ENCODE results near the gene USB1.

USB1 gene

DNA sequence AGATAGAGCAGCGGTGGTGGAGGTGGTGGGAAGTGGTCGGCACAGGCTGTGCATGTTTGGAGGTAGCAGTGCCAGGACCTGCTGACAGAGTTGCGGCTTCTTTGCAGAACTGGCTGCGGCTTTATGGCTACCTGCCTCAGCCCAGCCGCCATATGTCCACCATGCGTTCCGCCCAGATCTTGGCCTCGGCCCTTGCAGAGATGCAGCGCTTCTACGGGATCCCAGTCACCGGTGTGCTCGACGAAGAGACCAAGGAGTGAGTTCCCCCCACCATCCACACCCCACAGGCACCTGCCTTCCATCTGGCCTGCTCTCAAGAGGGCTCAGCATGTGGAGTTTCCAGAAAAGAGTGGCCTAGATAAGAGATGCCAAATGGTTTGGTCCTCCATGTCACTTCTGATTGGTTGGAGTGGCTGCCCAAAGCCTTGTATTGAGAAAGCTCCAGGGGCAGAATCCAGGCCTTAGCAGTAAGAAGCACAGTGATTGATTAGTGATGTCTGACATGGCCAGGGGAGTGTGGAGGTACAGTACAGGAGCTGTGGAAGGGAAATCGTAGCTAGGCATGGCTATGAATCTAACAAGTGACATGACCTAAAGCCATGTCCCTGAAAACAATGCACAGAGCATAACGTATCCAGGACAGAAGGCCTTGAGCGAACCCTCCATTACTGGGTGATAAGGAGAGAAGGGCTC is 36.3 kb downstream of the USB1 start:
- Histone ChIP-seq H3K27me3 (ENCODE audit: control insufficient read depth in 3 of 3, insufficient read depth in 3 of 3, low read depth in 1 of 3, low read length in 3 of 3) (no peaks in the 10 kb centered on the region), H3K23ac (ENCODE audit: low read depth, low read length, poor library complexity) (no peak overlapping the region), H3K9me3 (replicated peaks in 1 of 2; ENCODE audit: control insufficient read depth in 2 of 2, insufficient read depth in 1 of 2, low read depth in 1 of 2, low read length in 2 of 2) (no peaks in the 10 kb centered on the region), H3K27ac (replicated peaks; ENCODE audit: low read length) (no peak overlapping the region), H3K79me1 (ENCODE audit: low read depth, low read length) (peaks cover 11% of the 10 kb centered on the region), H2BK15ac (ENCODE audit: low read length) (no peak overlapping the region), H3K36me3 (replicated peaks in 1 of 2; ENCODE audit: control insufficient read depth in 2 of 2, insufficient read depth in 2 of 2, low read length in 2 of 2) (peaks cover 11 to 21% of the 10 kb centered on the region in 2 donors), H2BK120ac (ENCODE audit: low read depth, low read length) (no peak overlapping the region), H2BK12ac (ENCODE audit: low read length) (no peak overlapping the region), H3K9ac (ENCODE audit: low read depth, low read length, poor library complexity) (no peak overlapping the region), H3K4me3 (ENCODE audit: low read length in 2 of 2) (no peak overlapping the region), H4K91ac (ENCODE audit: low read depth, low read length, poor library complexity) (no peak overlapping the region), H2AFZ (ENCODE audit: low read length) (no peak overlapping the region), H2AK5ac (ENCODE audit: low read depth, low read length) (no peak overlapping the region), H3K14ac (ENCODE audit: low read length) (no peak overlapping the region), H3K4me1 (ENCODE audit: control insufficient read depth in 2 of 2, insufficient read depth in 1 of 2, low read depth in 1 of 2, low read length in 2 of 2) (peaks cover 1 to 2% of the 10 kb centered on the region in 2 donors), H2BK5ac (ENCODE audit: low read length) (no peak overlapping the region), H3K4ac (ENCODE audit: low read length) (no peak overlapping the region), H3K18ac (ENCODE audit: low read length) (no peak overlapping the region), H4K8ac (ENCODE audit: low read depth, low read length) (no peak overlapping the region), H3K4me2 (ENCODE audit: insufficient read depth, low read length, poor library complexity, severe bottlenecking) (no peak overlapping the region)
- no CpG with 5 or more reads among the region's 16 CpGs for WGBS, 2 donors (ENCODE audit: extremely low coverage in 2 of 2, insufficient read length in 2 of 2, insufficient replicate concordance in 1 of 2)
- no peak for DNase-seq (ENCODE audit: low spot score)

GRCh38 chr16:58038219-58038641 is 37.0 kb downstream of the USB1 start:
- WGBS, 2 donors (ENCODE audit: extremely low coverage in 2 of 2, insufficient read length in 2 of 2, insufficient replicate concordance in 1 of 2), result no CpG with 5 or more reads among the region's 20 CpGs
- Histone ChIP-seq H3K9me3 (replicated peaks in 1 of 2; ENCODE audit: control insufficient read depth in 2 of 2, insufficient read depth in 1 of 2, low read depth in 1 of 2, low read length in 2 of 2) (peaks cover 0 to 2% of the 10 kb centered on the region in 2 donors), H2BK12ac (ENCODE audit: low read length) (no peak overlapping the region), H2BK5ac (ENCODE audit: low read length) (peak overlapping the region; percentile 15), H3K27ac (replicated peaks; ENCODE audit: low read length) (no peak overlapping the region), H3K27me3 (ENCODE audit: control insufficient read depth in 3 of 3, insufficient read depth in 3 of 3, low read depth in 1 of 3, low read length in 3 of 3) (no peaks in the 10 kb centered on the region), H3K14ac (ENCODE audit: low read length) (peak overlapping the region; percentile 27), H4K91ac (ENCODE audit: low read depth, low read length, poor library complexity) (no peak overlapping the region), H3K4me2 (ENCODE audit: insufficient read depth, low read length, poor library complexity, severe bottlenecking) (no peak overlapping the region), H3K36me3 (replicated peaks in 1 of 2; ENCODE audit: control insufficient read depth in 2 of 2, insufficient read depth in 2 of 2, low read length in 2 of 2) (peaks cover 14 to 26% of the 10 kb centered on the region in 2 donors), H3K4ac (ENCODE audit: low read length) (no peak overlapping the region), H3K9ac (ENCODE audit: low read depth, low read length, poor library complexity) (no peak overlapping the region), H3K18ac (ENCODE audit: low read length) (peak overlapping the region; percentile 30), H2BK120ac (ENCODE audit: low read depth, low read length) (no peak overlapping the region), H3K23ac (ENCODE audit: low read depth, low read length, poor library complexity) (peak overlapping the region; percentile 46), H2AFZ (ENCODE audit: low read length) (no peak overlapping the region), H3K4me3 (ENCODE audit: low read length in 2 of 2) (no peak overlapping the region), H3K79me1 (ENCODE audit: low read depth, low read length) (peaks cover 8% of the 10 kb centered on the region), H3K4me1 (ENCODE audit: control insufficient read depth in 2 of 2, insufficient read depth in 1 of 2, low read depth in 1 of 2, low read length in 2 of 2) (no peaks in the 10 kb centered on the region), H2AK5ac (ENCODE audit: low read depth, low read length) (no peak overlapping the region), H4K8ac (ENCODE audit: low read depth, low read length) (peak overlapping the region; percentile 76), H2BK15ac (ENCODE audit: low read length) (no peak overlapping the region)
- no peak for DNase-seq (ENCODE audit: low spot score)

DNA sequence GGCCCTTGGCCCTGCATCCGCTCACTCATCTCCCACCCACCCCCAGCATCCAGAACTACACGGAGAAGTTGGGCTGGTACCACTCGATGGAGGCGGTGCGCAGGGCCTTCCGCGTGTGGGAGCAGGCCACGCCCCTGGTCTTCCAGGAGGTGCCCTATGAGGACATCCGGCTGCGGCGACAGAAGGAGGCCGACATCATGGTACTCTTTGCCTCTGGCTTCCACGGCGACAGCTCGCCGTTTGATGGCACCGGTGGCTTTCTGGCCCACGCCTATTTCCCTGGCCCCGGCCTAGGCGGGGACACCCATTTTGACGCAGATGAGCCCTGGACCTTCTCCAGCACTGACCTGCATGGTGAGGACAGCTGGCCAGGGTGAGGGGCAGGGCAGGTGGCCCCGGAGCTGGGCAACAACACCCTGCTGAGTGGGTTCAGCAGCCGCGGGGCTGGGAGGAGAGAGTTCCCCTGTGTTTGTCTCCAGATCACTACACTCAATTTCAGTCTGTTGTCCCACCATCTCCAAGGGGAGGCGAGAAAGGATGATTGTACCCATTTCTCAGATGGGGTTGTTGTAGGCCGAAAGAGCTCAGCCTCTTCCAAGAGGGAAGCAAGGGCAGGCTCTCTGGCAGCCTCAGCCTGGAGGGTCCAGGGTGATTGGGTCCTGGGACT is 38.8 kb downstream of the USB1 start:
- Histone ChIP-seq H2AFZ (ENCODE audit: low read length) (no peak overlapping the region), H3K4ac (ENCODE audit: low read length) (no peak overlapping the region), H3K36me3 (replicated peaks in 1 of 2; ENCODE audit: control insufficient read depth in 2 of 2, insufficient read depth in 2 of 2, low read length in 2 of 2) (peaks cover 19 to 32% of the 10 kb centered on the region in 2 donors), H3K9ac (ENCODE audit: low read depth, low read length, poor library complexity) (no peak overlapping the region), H4K91ac (ENCODE audit: low read depth, low read length, poor library complexity) (no peak overlapping the region), H3K14ac (ENCODE audit: low read length) (no peak overlapping the region), H3K23ac (ENCODE audit: low read depth, low read length, poor library complexity) (peak overlapping the region; percentile 11), H3K27ac (replicated peaks; ENCODE audit: low read length) (no peak overlapping the region), H2BK15ac (ENCODE audit: low read length) (no peak overlapping the region), H3K27me3 (ENCODE audit: control insufficient read depth in 3 of 3, insufficient read depth in 3 of 3, low read depth in 1 of 3, low read length in 3 of 3) (no peaks in the 10 kb centered on the region), H2BK5ac (ENCODE audit: low read length) (no peak overlapping the region), H3K18ac (ENCODE audit: low read length) (peak overlapping the region; percentile 31), H3K79me1 (ENCODE audit: low read depth, low read length) (peaks cover 8% of the 10 kb centered on the region), H4K8ac (ENCODE audit: low read depth, low read length) (no peak overlapping the region), H3K4me1 (ENCODE audit: control insufficient read depth in 2 of 2, insufficient read depth in 1 of 2, low read depth in 1 of 2, low read length in 2 of 2) (no peaks in the 10 kb centered on the region), H2BK12ac (ENCODE audit: low read length) (no peak overlapping the region), H3K9me3 (replicated peaks in 1 of 2; ENCODE audit: control insufficient read depth in 2 of 2, insufficient read depth in 1 of 2, low read depth in 1 of 2, low read length in 2 of 2) (peaks cover 0 to 2% of the 10 kb centered on the region in 2 donors), H3K4me2 (ENCODE audit: insufficient read depth, low read length, poor library complexity, severe bottlenecking) (no peak overlapping the region), H2BK120ac (ENCODE audit: low read depth, low read length) (no peak overlapping the region), H3K4me3 (ENCODE audit: low read length in 2 of 2) (no peak overlapping the region), H2AK5ac (ENCODE audit: low read depth, low read length) (no peak overlapping the region)
- WGBS, 2 donors (ENCODE audit: extremely low coverage in 2 of 2, insufficient read length in 2 of 2, insufficient replicate concordance in 1 of 2), result no CpG with 5 or more reads among the region's 26 CpGs
- no peak for DNase-seq (ENCODE audit: low spot score)

GRCh38 chr16:58040496-58040846 is 39.3 kb downstream of the USB1 start:
- Histone ChIP-seq H2AK5ac (ENCODE audit: low read depth, low read length) (no peak overlapping the region), H2BK120ac (ENCODE audit: low read depth, low read length) (no peak overlapping the region), H3K79me1 (ENCODE audit: low read depth, low read length) (peaks cover 8% of the 10 kb centered on the region), H2BK15ac (ENCODE audit: low read length) (no peak overlapping the region), H2AFZ (ENCODE audit: low read length) (no peak overlapping the region), H3K27ac (replicated peaks; ENCODE audit: low read length) (no peak overlapping the region), H3K14ac (ENCODE audit: low read length) (no peak overlapping the region), H3K27me3 (ENCODE audit: control insufficient read depth in 3 of 3, insufficient read depth in 3 of 3, low read depth in 1 of 3, low read length in 3 of 3) (no peaks in the 10 kb centered on the region), H3K23ac (ENCODE audit: low read depth, low read length, poor library complexity) (peak overlapping the region; percentile 75), H4K91ac (ENCODE audit: low read depth, low read length, poor library complexity) (no peak overlapping the region), H3K36me3 (replicated peaks in 1 of 2; ENCODE audit: control insufficient read depth in 2 of 2, insufficient read depth in 2 of 2, low read length in 2 of 2) (peaks cover 19 to 32% of the 10 kb centered on the region in 2 donors), H3K9ac (ENCODE audit: low read depth, low read length, poor library complexity) (no peak overlapping the region), H2BK5ac (ENCODE audit: low read length) (no peak overlapping the region), H3K4me1 (ENCODE audit: control insufficient read depth in 2 of 2, insufficient read depth in 1 of 2, low read depth in 1 of 2, low read length in 2 of 2) (no peaks in the 10 kb centered on the region), H2BK12ac (ENCODE audit: low read length) (no peak overlapping the region), H3K18ac (ENCODE audit: low read length) (no peak overlapping the region), H3K9me3 (replicated peaks in 1 of 2; ENCODE audit: control insufficient read depth in 2 of 2, insufficient read depth in 1 of 2, low read depth in 1 of 2, low read length in 2 of 2) (peaks cover 0 to 2% of the 10 kb centered on the region in 2 donors), H4K8ac (ENCODE audit: low read depth, low read length) (no peak overlapping the region), H3K4me3 (ENCODE audit: low read length in 2 of 2) (no peak overlapping the region), H3K4me2 (ENCODE audit: insufficient read depth, low read length, poor library complexity, severe bottlenecking) (no peak overlapping the region), H3K4ac (ENCODE audit: low read length) (peak overlapping the region; percentile 67)
- no CpG with 5 or more reads among the region's 12 CpGs for WGBS, 2 donors (ENCODE audit: extremely low coverage in 2 of 2, insufficient read length in 2 of 2, insufficient replicate concordance in 1 of 2)
- DNase-seq (ENCODE audit: low spot score), result no peak

Data from neuronal stem cell (in vitro differentiated cells).